ENCODE measurements around the gene CCDC85B.
A peak's percentile ranks its signal among the peaks of the same experiment; 100 is the strongest.
"Not testable (repeated sequence)": the region's sequence is repeated elsewhere in the genome, so short reads cannot be mapped to it uniquely, and the experiment has no call there.

Gene CCDC85B

DNA sequence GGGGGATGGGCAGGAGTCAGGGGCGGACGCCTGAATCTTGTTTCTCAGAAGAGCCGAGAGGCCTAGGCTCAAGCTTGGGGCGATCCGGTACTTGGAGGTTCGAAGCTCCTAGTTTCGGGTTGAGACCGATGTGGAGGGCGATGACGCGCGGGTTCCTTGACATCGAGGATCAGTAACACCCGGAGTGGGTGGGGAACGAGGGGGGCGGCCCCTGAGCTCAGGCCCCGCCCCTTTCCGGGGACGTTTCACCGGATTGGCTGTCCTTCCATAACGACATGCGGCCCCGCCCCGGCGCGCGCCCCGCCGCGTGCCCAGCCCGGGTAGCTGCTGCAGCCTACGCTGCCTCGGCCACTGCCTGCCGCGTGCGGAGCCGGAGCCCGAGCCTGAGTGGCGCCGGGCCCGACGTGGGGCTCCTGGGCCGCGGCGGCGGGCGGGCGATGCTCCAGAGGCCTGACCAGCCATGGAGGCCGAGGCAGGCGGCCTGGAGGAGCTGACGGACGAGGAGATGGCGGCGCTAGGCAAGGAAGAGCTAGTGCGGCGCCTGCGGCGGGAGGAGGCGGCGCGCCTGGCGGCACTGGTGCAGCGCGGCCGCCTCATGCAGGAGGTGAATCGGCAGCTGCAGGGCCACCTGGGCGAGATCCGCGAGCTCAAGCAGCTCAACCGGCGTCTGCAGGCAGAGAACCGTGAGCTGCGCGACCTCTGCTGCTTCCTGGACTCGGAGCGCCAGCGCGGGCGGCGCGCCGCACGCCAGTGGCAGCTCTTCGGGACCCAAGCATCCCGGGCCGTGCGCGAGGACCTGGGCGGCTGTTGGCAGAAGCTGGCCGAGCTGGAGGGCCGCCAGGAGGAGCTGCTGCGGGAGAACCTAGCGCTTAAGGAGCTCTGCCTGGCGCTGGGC lies at the start of gene CCDC85B:
Gene CCDC85B (plus strand): TSS at position 350 of the 895 bp plus-strand sequence. CDS start 111 bp downstream, at position 461.
- in situ Hi-C loops (cut with HindIII; ENCODE audit: low sequenced_read_pairs) = no loop called here

DNA sequence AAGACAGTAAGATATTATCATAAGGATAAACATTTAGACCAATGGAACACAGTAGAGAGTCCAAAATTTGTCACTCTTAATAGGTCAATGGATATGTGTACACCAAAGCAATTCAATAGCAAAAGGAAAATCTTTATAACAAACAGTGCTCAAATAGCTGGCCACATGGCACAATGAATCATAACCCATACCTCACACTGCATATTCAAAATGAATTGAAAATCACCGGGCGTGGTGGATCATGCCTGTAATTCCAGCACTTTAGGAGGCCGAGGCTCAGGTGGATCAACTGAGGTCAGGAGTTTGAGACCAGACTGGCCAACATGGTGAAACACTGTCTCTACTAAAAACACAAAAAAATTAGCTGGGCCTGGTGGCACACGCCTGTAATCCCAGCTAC lies 48.3 kb upstream of the CCDC85B start:
- TF ChIP-seq, protein P1, sequence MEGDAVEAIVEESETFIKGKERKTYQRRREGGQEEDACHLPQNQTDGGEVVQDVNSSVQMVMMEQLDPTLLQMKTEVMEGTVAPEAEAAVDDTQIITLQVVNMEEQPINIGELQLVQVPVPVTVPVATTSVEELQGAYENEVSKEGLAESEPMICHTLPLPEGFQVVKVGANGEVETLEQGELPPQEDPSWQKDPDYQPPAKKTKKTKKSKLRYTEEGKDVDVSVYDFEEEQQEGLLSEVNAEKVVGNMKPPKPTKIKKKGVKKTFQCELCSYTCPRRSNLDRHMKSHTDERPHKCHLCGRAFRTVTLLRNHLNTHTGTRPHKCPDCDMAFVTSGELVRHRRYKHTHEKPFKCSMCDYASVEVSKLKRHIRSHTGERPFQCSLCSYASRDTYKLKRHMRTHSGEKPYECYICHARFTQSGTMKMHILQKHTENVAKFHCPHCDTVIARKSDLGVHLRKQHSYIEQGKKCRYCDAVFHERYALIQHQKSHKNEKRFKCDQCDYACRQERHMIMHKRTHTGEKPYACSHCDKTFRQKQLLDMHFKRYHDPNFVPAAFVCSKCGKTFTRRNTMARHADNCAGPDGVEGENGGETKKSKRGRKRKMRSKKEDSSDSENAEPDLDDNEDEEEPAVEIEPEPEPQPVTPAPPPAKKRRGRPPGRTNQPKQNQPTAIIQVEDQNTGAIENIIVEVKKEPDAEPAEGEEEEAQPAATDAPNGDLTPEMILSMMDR (IDR thresholded peaks at IDR 0.05; ENCODE audit: low read depth, low read length) = no peak
- no peak for DNase-seq (ENCODE audit: low read depth, low spot score)
- no peak overlapping the region for H3K4me3 ChIP-seq (ENCODE audit: low read depth, low read length)
- in situ Hi-C loops (cut with HindIII; ENCODE audit: low sequenced_read_pairs) = no loop called here

More for the DNA sequence above, at the start of gene CCDC85B:
- DNase-seq (ENCODE audit: low read depth, low spot score) = peak; percentile 97
- TF ChIP-seq, protein P1 (IDR thresholded peaks at IDR 0.05; ENCODE audit: low read depth, low read length) = no peak
- peak within 1 kb of the TSS; percentile 65 for H3K4me3 ChIP-seq (ENCODE audit: low read depth, low read length)

DNA sequence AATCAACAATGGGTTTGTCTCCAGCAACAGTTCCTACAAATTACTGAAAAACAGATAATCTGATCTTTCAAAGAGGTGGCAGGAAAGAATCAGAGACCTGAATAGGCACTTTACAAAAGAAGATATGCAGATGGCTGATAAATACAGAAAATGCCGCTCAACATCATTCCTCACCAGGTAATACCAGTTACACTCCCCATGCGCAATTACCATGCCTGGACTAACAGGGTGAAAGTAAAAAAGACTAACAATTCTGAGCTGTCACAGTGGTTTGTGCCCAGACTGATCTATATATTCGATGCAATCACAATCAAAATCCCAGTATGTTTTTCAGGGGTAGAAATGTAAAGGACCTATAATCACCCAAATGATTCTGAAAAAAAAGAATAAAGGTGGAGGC lies 46.7 kb upstream of the CCDC85B start:
- no peak overlapping the region for H3K4me3 ChIP-seq (ENCODE audit: low read depth, low read length)
- TF ChIP-seq, protein P1 (IDR thresholded peaks at IDR 0.05; ENCODE audit: low read depth, low read length) = no peak
- DNase-seq (ENCODE audit: low read depth, low spot score) = no peak
- in situ Hi-C loops (cut with HindIII; ENCODE audit: low sequenced_read_pairs) = no loop called here

DNA sequence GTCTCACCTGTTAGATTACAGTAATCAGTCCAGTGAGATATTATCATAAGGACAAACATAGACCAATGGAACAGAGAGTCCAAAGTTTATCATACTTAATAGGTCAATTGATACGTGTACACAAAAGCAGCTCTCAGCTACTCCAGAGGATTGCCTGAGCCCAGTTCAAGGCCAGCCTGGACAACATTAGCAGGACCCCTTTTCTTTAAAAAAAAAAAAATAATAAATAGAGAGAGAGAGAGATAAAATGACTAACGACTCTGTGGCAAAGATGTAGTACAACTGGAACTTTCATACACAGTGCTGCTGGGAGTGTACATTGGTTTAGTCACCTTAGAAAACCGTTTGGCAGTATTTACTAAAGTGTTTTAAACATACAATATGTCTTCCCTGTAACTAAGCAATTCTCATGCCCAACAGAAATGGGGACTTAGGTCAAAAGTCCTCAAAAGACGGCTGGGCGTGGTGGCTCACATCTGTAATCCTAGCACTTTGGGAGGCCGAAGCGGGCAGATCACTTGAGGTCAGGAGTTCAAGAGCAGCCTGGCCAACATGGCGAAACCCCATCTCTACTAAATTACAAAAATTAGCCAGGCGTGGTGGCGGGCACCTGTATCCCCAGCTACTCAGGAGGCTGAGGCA lies 46.1 kb upstream of the CCDC85B start:
- TF ChIP-seq, protein P1 (IDR thresholded peaks at IDR 0.05; ENCODE audit: low read depth, low read length) = no peak
- DNase-seq (ENCODE audit: low read depth, low spot score) = no peak
- H3K4me3 ChIP-seq (ENCODE audit: low read depth, low read length) = no peak overlapping the region
- in situ Hi-C loops (cut with HindIII; ENCODE audit: low sequenced_read_pairs) = no loop called here

DNA sequence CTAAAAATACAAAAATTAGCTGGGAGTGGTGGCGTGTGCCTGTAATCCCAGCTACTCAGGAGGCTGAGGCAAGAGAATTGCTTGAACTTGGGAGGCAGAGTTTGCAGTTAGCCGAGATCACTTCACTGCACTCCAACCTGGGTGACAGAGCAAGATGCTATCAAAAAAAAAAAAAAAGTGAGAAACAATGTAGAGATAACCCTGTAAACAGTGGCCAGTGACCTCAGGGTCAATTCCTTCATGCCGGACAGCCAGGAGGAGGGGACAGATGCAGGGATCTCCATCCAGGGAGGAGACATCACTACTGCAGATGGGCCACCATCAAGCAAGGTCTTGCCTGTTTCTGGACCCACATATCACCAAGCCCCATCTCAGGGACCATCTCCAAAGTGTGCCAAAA lies 42.7 kb upstream of the CCDC85B start:
- TF ChIP-seq, protein P1 (IDR thresholded peaks at IDR 0.05; ENCODE audit: low read depth, low read length) = no peak
- no peak overlapping the region for H3K4me3 ChIP-seq (ENCODE audit: low read depth, low read length)
- in situ Hi-C loops (cut with HindIII; ENCODE audit: low sequenced_read_pairs) = no loop called here
- DNase-seq (ENCODE audit: low read depth, low spot score) = no peak

DNA sequence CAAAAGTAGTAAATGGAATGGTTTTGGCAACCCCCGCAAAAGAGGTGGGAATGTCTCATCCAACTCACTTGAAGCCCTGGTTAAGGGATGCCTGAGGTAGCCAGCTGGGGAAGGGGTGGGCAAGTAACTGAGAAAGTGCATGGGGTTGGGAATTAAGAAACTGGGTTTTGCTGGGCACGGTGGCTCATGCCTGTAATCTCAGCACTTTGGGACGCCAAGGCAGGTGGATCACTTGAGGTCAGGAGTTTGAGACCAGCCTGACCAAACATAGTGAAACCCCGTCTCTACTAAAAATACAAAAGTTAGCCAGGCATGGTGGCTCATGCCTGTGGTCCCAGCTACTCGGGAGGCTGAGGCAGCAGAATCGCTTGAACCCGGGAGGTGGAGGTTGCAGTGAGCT lies 41.8 kb upstream of the CCDC85B start:
- in situ Hi-C loops (cut with HindIII; ENCODE audit: low sequenced_read_pairs); H3K4me3 ChIP-seq (ENCODE audit: low read depth, low read length); DNase-seq (ENCODE audit: low read depth, low spot score): not testable (repeated sequence)

DNA sequence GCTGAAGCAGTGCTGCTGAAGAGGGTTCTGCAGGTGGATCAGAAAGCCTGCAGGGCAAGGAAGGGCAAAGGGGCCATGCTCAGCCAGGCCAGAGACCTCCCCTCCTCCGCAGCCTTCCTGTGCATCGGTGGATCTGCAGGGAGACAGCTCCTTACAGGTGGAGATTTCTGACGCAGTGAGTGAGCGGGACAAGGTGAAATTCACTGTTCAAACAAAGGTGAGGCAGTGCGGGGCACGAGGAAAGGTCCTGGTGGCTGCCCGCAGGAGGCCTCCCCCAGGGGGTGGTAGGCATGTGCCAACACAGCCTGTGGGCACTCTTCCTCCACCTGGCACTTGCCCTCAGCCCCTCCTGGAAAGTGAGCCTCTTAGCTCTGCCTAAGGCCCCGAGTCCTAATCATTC lies 41.1 kb upstream of the CCDC85B start:
- no peak overlapping the region for H3K4me3 ChIP-seq (ENCODE audit: low read depth, low read length)
- in situ Hi-C loops (cut with HindIII; ENCODE audit: low sequenced_read_pairs) = no loop called here
- TF ChIP-seq, protein P1 (IDR thresholded peaks at IDR 0.05; ENCODE audit: low read depth, low read length) = no peak
- DNase-seq (ENCODE audit: low read depth, low spot score) = no peak
